22Rv1 (cell line): ENCODE data around the gene WIPI1.

Experiments used
- CTCF ChIP-seq: fragments of 450-650 bp; IDR thresholded peaks from 2 replicates; pipeline ENCODE4 v1.5.1; 2017; ENCODE audit warnings: mild to moderate bottlenecking
- ZFX ChIP-seq: fragments of 450-650 bp; IDR thresholded peaks from 2 replicates; pipeline ENCODE4 v1.6.1; 2017; ENCODE audit warnings: antibody characterized with exemption, borderline replicate concordance

DNA sequence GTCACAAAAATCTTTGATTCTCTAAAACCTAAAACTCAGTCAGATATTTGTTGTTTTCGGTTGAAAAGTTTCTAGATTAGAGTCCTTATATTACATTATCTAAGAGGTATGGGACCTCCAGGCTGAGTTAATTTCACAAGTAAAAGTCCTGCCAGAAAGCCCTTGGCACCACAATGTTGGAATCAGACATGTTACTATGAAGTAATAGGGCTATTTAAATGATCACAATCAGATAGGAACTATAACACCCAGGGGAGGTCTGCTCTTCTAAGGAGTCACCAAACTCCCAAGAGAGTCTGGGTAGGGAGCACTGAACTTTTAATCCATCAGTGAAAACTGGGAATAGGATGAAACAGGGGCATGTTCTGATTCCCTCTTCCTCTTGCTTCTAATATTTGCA lies 54.2 kb downstream of the WIPI1 start:
- TF ChIP-seq CTCF, result no peak
- TF ChIP-seq ZFX, result no peak
